Measurements from ENCODE around the gene TMEM222. TPM values are rescaled to one million over a fixed set of nuclear protein-coding genes. Genes with fewer than 3 reads are reported as not detected.

The TMEM222 gene
- total RNA-seq, 1 experiment from 2014 or later = 38.3 TPM

DNA sequence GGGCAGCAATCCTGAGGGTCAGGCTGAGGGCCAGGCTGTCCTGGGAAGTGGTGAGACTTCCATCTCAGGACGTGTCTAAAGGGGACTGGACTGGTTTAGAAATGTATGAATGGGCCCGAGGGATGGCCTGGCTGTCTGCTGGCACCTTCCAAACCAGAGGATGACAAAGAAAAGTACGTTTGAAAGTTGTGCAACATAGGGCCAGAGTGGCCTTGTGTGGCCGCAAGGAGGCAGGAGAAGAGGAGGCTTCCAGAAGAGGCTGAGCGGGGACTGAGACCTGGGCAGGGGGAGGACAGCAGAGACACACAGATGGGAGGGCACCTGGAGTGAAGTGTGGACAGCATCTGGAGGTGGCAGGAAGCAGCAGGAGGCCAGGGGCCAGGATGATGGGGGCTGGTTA lies 17.2 kb downstream of the TMEM222 start:
- no peak overlapping the region for H3K4me3 Mint-ChIP-seq (ENCODE audit: unreplicated experiment)
- intact Hi-C loops (cut with micrococcal nuclease) = no loop called here
- H3K27me3 Mint-ChIP-seq (ENCODE audit: insufficient read depth, unreplicated experiment) = no peaks in the 10 kb centered on the region
- no peak for DNase-seq (ENCODE audit: unreplicated experiment)
- no peaks in the 10 kb centered on the region for H3K9me3 Mint-ChIP-seq (ENCODE audit: unreplicated experiment)
- H3K27ac Mint-ChIP-seq (ENCODE audit: low read depth, unreplicated experiment) = peak overlapping the region; percentile 29
- ChIA-PET CTCF (interaction anchor here (0.7 to 1.6 kb wide), 3 partner anchors 15 to 48 kb away, joined by 3 to 6 read pairs (median 5); no protein-coding TSS in a partner anchor), POLR2A (interaction anchor here (0.8 to 4.4 kb wide), 3 partner anchors 16 to 329 kb away, joined by 3 to 49 read pairs (median 3); partner anchors contain the start of gene TMEM222)
- TF ChIP-seq, protein P1, sequence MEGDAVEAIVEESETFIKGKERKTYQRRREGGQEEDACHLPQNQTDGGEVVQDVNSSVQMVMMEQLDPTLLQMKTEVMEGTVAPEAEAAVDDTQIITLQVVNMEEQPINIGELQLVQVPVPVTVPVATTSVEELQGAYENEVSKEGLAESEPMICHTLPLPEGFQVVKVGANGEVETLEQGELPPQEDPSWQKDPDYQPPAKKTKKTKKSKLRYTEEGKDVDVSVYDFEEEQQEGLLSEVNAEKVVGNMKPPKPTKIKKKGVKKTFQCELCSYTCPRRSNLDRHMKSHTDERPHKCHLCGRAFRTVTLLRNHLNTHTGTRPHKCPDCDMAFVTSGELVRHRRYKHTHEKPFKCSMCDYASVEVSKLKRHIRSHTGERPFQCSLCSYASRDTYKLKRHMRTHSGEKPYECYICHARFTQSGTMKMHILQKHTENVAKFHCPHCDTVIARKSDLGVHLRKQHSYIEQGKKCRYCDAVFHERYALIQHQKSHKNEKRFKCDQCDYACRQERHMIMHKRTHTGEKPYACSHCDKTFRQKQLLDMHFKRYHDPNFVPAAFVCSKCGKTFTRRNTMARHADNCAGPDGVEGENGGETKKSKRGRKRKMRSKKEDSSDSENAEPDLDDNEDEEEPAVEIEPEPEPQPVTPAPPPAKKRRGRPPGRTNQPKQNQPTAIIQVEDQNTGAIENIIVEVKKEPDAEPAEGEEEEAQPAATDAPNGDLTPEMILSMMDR (IDR thresholded peaks at IDR 0.05; ENCODE audit: unreplicated experiment) = no peak
- no TSS peak for BruUV-seq (replicated peaks)
- peaks cover 40% of the 10 kb centered on the region for H3K4me1 Mint-ChIP-seq (ENCODE audit: insufficient read depth, unreplicated experiment)
- H3K36me3 Mint-ChIP-seq (ENCODE audit: insufficient read depth, unreplicated experiment) = peaks cover 45% of the 10 kb centered on the region

GRCh38 chr1:27341525-27342252 lies 19.7 kb downstream of the TMEM222 start, which contains the start of gene SYTL1:
Gene SYTL1, plus strand, starts transcription at chr1:27342022. Its CDS starts 3,313 bp downstream, at chr1:27345335.
- no TSS peak for BruUV-seq (replicated peaks)
- Mint-ChIP-seq H3K36me3 (ENCODE audit: insufficient read depth, unreplicated experiment) (peaks cover 49% of the 10 kb centered on the region), H3K4me1 (ENCODE audit: insufficient read depth, unreplicated experiment) (peaks cover 46% of the 10 kb centered on the region), H3K27ac (ENCODE audit: low read depth, unreplicated experiment) (peak within 1 kb of the TSS; percentile 95), H3K9me3 (ENCODE audit: unreplicated experiment) (no peaks in the 10 kb centered on the region), H3K4me3 (ENCODE audit: unreplicated experiment) (peak within 1 kb of the TSS; percentile 82), H3K27me3 (ENCODE audit: insufficient read depth, unreplicated experiment) (no peaks in the 10 kb centered on the region)
- TF ChIP-seq, protein P1 (IDR thresholded peaks at IDR 0.05; ENCODE audit: unreplicated experiment) = no peak
- intact Hi-C loops (cut with micrococcal nuclease) = loop anchor here (1.0 kb wide), 1 partner anchor 19 kb away; the partner anchor contains the start of gene TMEM222
- ChIA-PET POLR2A (interaction anchor here (0.6 to 4.4 kb wide), 18 partner anchors 9 to 432 kb away, joined by 3 to 78 read pairs (median 6); partner anchors contain the start of genes MAP3K6, STX12, TMEM222 and WDTC1), CTCF (interaction anchor here (0.6 to 6.0 kb wide), 14 partner anchors 9 to 187 kb away, joined by 3 to 45 read pairs (median 4); partner anchors contain the start of gene WASF2)
- DNase-seq (ENCODE audit: unreplicated experiment) = peak; percentile 89

- intact Hi-C loops (cut with micrococcal nuclease) = no loop called here
- POLR2A ChIA-PET = interaction anchor here (0.7 to 4.4 kb wide), 19 partner anchors 10 to 332 kb away, joined by 3 to 78 read pairs (median 6); partner anchors contain the start of genes MAP3K6, TMEM222 and WDTC1
- TSS peak; percentile 55 for BruUV-seq (replicated peaks)
Observed at GRCh38 chr1:27342391-27342777, 20.4 kb downstream of the TMEM222 start.

More at GRCh38 chr1:27342391-27342777, 20.4 kb downstream of the TMEM222 start:
- DNase-seq (ENCODE audit: unreplicated experiment) = peak; percentile 26
- H3K4me3 Mint-ChIP-seq (ENCODE audit: unreplicated experiment) = peak overlapping the region; percentile 82
- H3K27ac Mint-ChIP-seq (ENCODE audit: low read depth, unreplicated experiment) = peak overlapping the region; percentile 95
- TF ChIP-seq, protein P1 (IDR thresholded peaks at IDR 0.05; ENCODE audit: unreplicated experiment) = no peak
- no peaks in the 10 kb centered on the region for H3K27me3 Mint-ChIP-seq (ENCODE audit: insufficient read depth, unreplicated experiment)
- H3K4me1 Mint-ChIP-seq (ENCODE audit: insufficient read depth, unreplicated experiment) = peaks cover 51% of the 10 kb centered on the region
- CTCF ChIA-PET = interaction anchor here (0.7 to 6.0 kb wide), 14 partner anchors 10 to 148 kb away, joined by 3 to 45 read pairs (median 6); partner anchors contain the start of gene WASF2
- H3K36me3 Mint-ChIP-seq (ENCODE audit: insufficient read depth, unreplicated experiment) = peaks cover 55% of the 10 kb centered on the region
- H3K9me3 Mint-ChIP-seq (ENCODE audit: unreplicated experiment) = no peaks in the 10 kb centered on the region
